SU-DHL-6 (cell line): ENCODE measurements around the gene SLC18A2.

ENCODE experiments used
- H2AFZ ChIP-seq: fragments of 200-600 bp; sonication (generic); 2 replicates; pipeline ENCODE4 v1.6.1; 2014; ENCODE audit warnings: low read depth, mild to moderate bottlenecking, moderate library complexity, mixed read lengths, antibody characterized with exemption, low read length; ENCODE audit not compliant: severe bottlenecking
- H3F3A ChIP-seq: fragments of 200-600 bp; shearing (Covaris generic); 2 replicates; pipeline ENCODE4 v1.6.0; 2016; ENCODE audit warnings: antibody characterized with exemption, mild to moderate bottlenecking; ENCODE audit not compliant: insufficient read depth
- H3K27ac ChIP-seq: fragments of 200-600 bp; sonication (generic); 2 replicates; pipeline ENCODE4 v1.5.1; 2016; ENCODE audit warnings: low read depth, mild to moderate bottlenecking, low read length, moderate library complexity, mixed read lengths
- H3K27me3 ChIP-seq: fragments of 200-600 bp; sonication (generic), shearing (Covaris generic); 2 replicates; pipeline ENCODE4 v1.6.0; 2014; ENCODE audit warnings: mild to moderate bottlenecking, low read length
- H3K36me3 ChIP-seq: fragments of 200-600 bp; sonication (generic); 2 replicates; pipeline ENCODE4 v1.6.1; 2014; ENCODE audit warnings: mild to moderate bottlenecking, low read length, mixed read lengths
- H3K4me2 ChIP-seq: fragments of 300-600, 200-600 bp; shearing (Covaris generic), sonication (generic); 2 replicates; pipeline ENCODE4 v1.6.0; 2014; ENCODE audit warnings: low read length, low read depth, mild to moderate bottlenecking; ENCODE audit not compliant: poor library complexity, severe bottlenecking
- H3K4me3 ChIP-seq: fragments of 200-600 bp; sonication (generic); 2 replicates; pipeline ENCODE4 v1.5.1; 2014; ENCODE audit warnings: antibody characterized with exemption, low read length, mild to moderate bottlenecking, mixed read lengths; ENCODE audit not compliant: insufficient read depth, poor library complexity, severe bottlenecking
- H3K79me2 ChIP-seq: fragments of 200-600 bp; sonication (generic); 2 replicates; pipeline ENCODE4 v1.6.1; 2014; ENCODE audit warnings: mild to moderate bottlenecking, low read length, moderate library complexity; ENCODE audit not compliant: insufficient read depth
- H3K9ac ChIP-seq: fragments of 200-600 bp; sonication (generic); 2 replicates; pipeline ENCODE4 v1.7.0; 2014; ENCODE audit warnings: mild to moderate bottlenecking, low read length
- H3K9me2 ChIP-seq: fragments of 200-600 bp; sonication (generic); replicated peaks from 2 replicates; pipeline ENCODE4 v1.6.1; 2014; ENCODE audit warnings: low read length; ENCODE audit not compliant: insufficient read depth
- H3K9me3 ChIP-seq: fragments of 200-600 bp; sonication (generic); 2 replicates; pipeline ENCODE4 v1.6.1; 2014; ENCODE audit warnings: low read length, mixed read lengths; ENCODE audit not compliant: insufficient read depth
- H4K20me1 ChIP-seq: fragments of 200-600 bp; sonication (generic); 2 replicates; pipeline ENCODE4 v1.6.1; 2014; ENCODE audit warnings: low read depth, mild to moderate bottlenecking, antibody characterized with exemption, low read length, moderate library complexity, mixed read lengths
- CTCF ChIP-seq: fragments of 200-600 bp; sonication (generic); IDR thresholded peaks from one replicate; pipeline ENCODE4 v1.5.1; 2017; ENCODE audit warnings: antibody characterized with exemption, mild to moderate bottlenecking, low read length, moderate library complexity; ENCODE audit not compliant: insufficient read depth, poor library complexity, severe bottlenecking
- EZH2phosphoT487 ChIP-seq: fragments of 200-600 bp; sonication (generic), shearing (Covaris generic); conservative IDR thresholded peaks from 2 replicates; pipeline ENCODE4 v1.6.1; 2018; ENCODE audit warnings: mild to moderate bottlenecking, antibody characterized with exemption, low read length, moderate library complexity, mixed read lengths

SLC18A2 gene

GRCh38 chr10:117201826-117202225, 39.1 kb upstream of the SLC18A2 start:
- Histone ChIP-seq H3F3A (no peaks in the 10 kb centered on the region), H3K27me3 (no peaks in the 10 kb centered on the region), H3K9ac (no peak overlapping the region), H3K9me2 (no peaks in the 10 kb centered on the region), H3K36me3 (no peaks in the 10 kb centered on the region), H4K20me1 (no peaks in the 10 kb centered on the region), H3K79me2 (no peaks in the 10 kb centered on the region), H3K4me2 (no peak overlapping the region), H3K9me3 (no peaks in the 10 kb centered on the region), H3K4me3 (no peak overlapping the region), H2AFZ (no peak overlapping the region), H3K27ac (no peak overlapping the region)
- no peak for TF ChIP-seq CTCF
- TF ChIP-seq EZH2phosphoT487, result no peak

- Histone ChIP-seq H3K9me3 (no peaks in the 10 kb centered on the region), H4K20me1 (no peaks in the 10 kb centered on the region), H3K4me3 (no peak overlapping the region), H3K4me2 (no peak overlapping the region), H3K36me3 (no peaks in the 10 kb centered on the region), H3F3A (no peaks in the 10 kb centered on the region), H3K9ac (no peak overlapping the region), H3K79me2 (no peaks in the 10 kb centered on the region), H3K27me3 (no peaks in the 10 kb centered on the region), H3K27ac (no peak overlapping the region), H3K9me2 (no peaks in the 10 kb centered on the region), H2AFZ (no peak overlapping the region)
- TF ChIP-seq EZH2phosphoT487 (no peak), CTCF (no peak)
Observed at GRCh38 chr10:117204316-117204715, 36.6 kb upstream of the SLC18A2 start.

GRCh38 chr10:117212176-117212575, 28.7 kb upstream of the SLC18A2 start:
- Histone ChIP-seq H3K79me2 (no peaks in the 10 kb centered on the region), H3K9me2 (no peaks in the 10 kb centered on the region), H3K4me3 (no peak overlapping the region), H3K9me3 (no peaks in the 10 kb centered on the region), H3K27me3 (no peaks in the 10 kb centered on the region), H3F3A (no peaks in the 10 kb centered on the region), H3K9ac (no peak overlapping the region), H3K27ac (no peak overlapping the region), H3K36me3 (no peaks in the 10 kb centered on the region), H3K4me2 (no peak overlapping the region), H4K20me1 (no peaks in the 10 kb centered on the region), H2AFZ (no peak overlapping the region)
- no peak for TF ChIP-seq EZH2phosphoT487
- no peak for TF ChIP-seq CTCF

- Histone ChIP-seq H3K79me2 (no peaks in the 10 kb centered on the region), H3K9me2 (no peaks in the 10 kb centered on the region), H3F3A (no peaks in the 10 kb centered on the region), H3K4me2 (no peak overlapping the region), H3K4me3 (no peak overlapping the region), H3K27me3 (no peaks in the 10 kb centered on the region), H3K27ac (no peak overlapping the region), H4K20me1 (no peaks in the 10 kb centered on the region), H2AFZ (no peak overlapping the region), H3K36me3 (no peaks in the 10 kb centered on the region), H3K9ac (no peak overlapping the region), H3K9me3 (no peaks in the 10 kb centered on the region)
- no peak for TF ChIP-seq CTCF
- no peak for TF ChIP-seq EZH2phosphoT487
Observed at GRCh38 chr10:117214401-117214800, 26.5 kb upstream of the SLC18A2 start.
